ENCODE measurements around the gene IL13RA1. TPM values are rescaled to one million over a fixed set of nuclear protein-coding genes. Genes with fewer than 3 reads are reported as not detected.

IL13RA1 gene
- polyA plus RNA-seq, 1 donor (not counting 4 experiments of a cell fraction or from before 2014, with no cell fraction given) = 27.8 TPM

- no peak overlapping the region for H3K4me2 ChIP-seq (ENCODE audit: control insufficient read depth, extremely low read depth, insufficient read depth, low read depth, low read length)
Measured at GRCh38 chrX:118772051-118772450, 44.6 kb downstream of the IL13RA1 start.

GRCh38 chrX:118773782-118774181 is 46.4 kb downstream of the IL13RA1 start:
- FAIRE-seq = no peak
- Histone ChIP-seq H3K4me3 (ENCODE audit: control insufficient read depth in 2 of 3, extremely low read depth in 1 of 3, insufficient read depth in 2 of 3, low read depth in 1 of 3, low read length in 3 of 3) (no peak overlapping the region), H3K27ac (ENCODE audit: control insufficient read depth, insufficient read depth, low read length) (no peak overlapping the region), H3K27me3 (ENCODE audit: control insufficient read depth, extremely low read depth, insufficient read depth, low read length) (no peaks in the 10 kb centered on the region), H3K9me1 (ENCODE audit: control insufficient read depth, extremely low read depth, insufficient read depth, low read length) (no peaks in the 10 kb centered on the region), H3K4me2 (ENCODE audit: control insufficient read depth, extremely low read depth, insufficient read depth, low read depth, low read length) (no peak overlapping the region), H3K4me1 (ENCODE audit: control insufficient read depth, extremely low read depth, insufficient read depth, low read length) (peaks cover 2% of the 10 kb centered on the region), H3K79me2 (ENCODE audit: control insufficient read depth, insufficient read depth, low read length) (no peaks in the 10 kb centered on the region), H3K9me3 (ENCODE audit: control insufficient read depth, low read depth, low read length) (no peaks in the 10 kb centered on the region), H2AFZ (ENCODE audit: control insufficient read depth, low read length) (no peak overlapping the region), H3K36me3 (ENCODE audit: control insufficient read depth in 2 of 2, extremely low read depth in 1 of 2, insufficient read depth in 2 of 2, low read length in 2 of 2) (peaks cover 0 to 1% of the 10 kb centered on the region in 2 experiments), H3K9ac (ENCODE audit: control insufficient read depth, extremely low read depth, insufficient read depth, low read length) (no peak overlapping the region), H4K20me1 (ENCODE audit: control insufficient read depth, extremely low read depth, insufficient read depth, low read length) (no peaks in the 10 kb centered on the region)
- TF ChIP-seq EZH2 (IDR thresholded peaks at IDR 0.05; ENCODE audit: low read length) (no peak), CTCF (optimal IDR thresholded peaks at IDR 0.05 in 1 of 3, IDR thresholded peaks at IDR 0.05 in 1 of 3, conservative IDR thresholded peaks at IDR 0.05 in 1 of 3; ENCODE audit: extremely low read depth in 1 of 3, insufficient read depth in 2 of 3, low read length in 3 of 3) (no peak)
- dilution Hi-C loops (cut with MboI; ENCODE audit: extremely low pct_ligation_motif_present, low sequenced_read_pairs) = no loop called here
- peak; percentile 9 for DNase-seq (ENCODE audit: low read depth, low spot score)

More at GRCh38 chrX:118772051-118772450, 44.6 kb downstream of the IL13RA1 start:
- Histone ChIP-seq H3K9me1 (ENCODE audit: control insufficient read depth, extremely low read depth, insufficient read depth, low read length) (no peaks in the 10 kb centered on the region), H3K27me3 (ENCODE audit: control insufficient read depth, extremely low read depth, insufficient read depth, low read length) (no peaks in the 10 kb centered on the region), H3K27ac (ENCODE audit: control insufficient read depth, insufficient read depth, low read length) (no peak overlapping the region), H3K36me3 (ENCODE audit: control insufficient read depth in 2 of 2, extremely low read depth in 1 of 2, insufficient read depth in 2 of 2, low read length in 2 of 2) (peaks cover 0 to 1% of the 10 kb centered on the region in 2 experiments), H3K4me1 (ENCODE audit: control insufficient read depth, extremely low read depth, insufficient read depth, low read length) (peaks cover 2% of the 10 kb centered on the region), H3K79me2 (ENCODE audit: control insufficient read depth, insufficient read depth, low read length) (no peaks in the 10 kb centered on the region), H3K9ac (ENCODE audit: control insufficient read depth, extremely low read depth, insufficient read depth, low read length) (no peak overlapping the region), H2AFZ (ENCODE audit: control insufficient read depth, low read length) (no peak overlapping the region), H4K20me1 (ENCODE audit: control insufficient read depth, extremely low read depth, insufficient read depth, low read length) (no peaks in the 10 kb centered on the region), H3K4me3 (ENCODE audit: control insufficient read depth in 2 of 3, extremely low read depth in 1 of 3, insufficient read depth in 2 of 3, low read depth in 1 of 3, low read length in 3 of 3) (no peak overlapping the region), H3K9me3 (ENCODE audit: control insufficient read depth, low read depth, low read length) (no peaks in the 10 kb centered on the region)
- DNase-seq (ENCODE audit: low read depth, low spot score) (no peak), FAIRE-seq (no peak)
- dilution Hi-C loops (cut with MboI; ENCODE audit: extremely low pct_ligation_motif_present, low sequenced_read_pairs) = no loop called here
- TF ChIP-seq CTCF (optimal IDR thresholded peaks at IDR 0.05 in 1 of 3, IDR thresholded peaks at IDR 0.05 in 1 of 3, conservative IDR thresholded peaks at IDR 0.05 in 1 of 3; ENCODE audit: extremely low read depth in 1 of 3, insufficient read depth in 2 of 3, low read length in 3 of 3) (no peak), EZH2 (IDR thresholded peaks at IDR 0.05; ENCODE audit: low read length) (no peak)

Data from keratinocyte (primary cell).